SK-N-SH (cell line): ENCODE results near the gene MAD1L1. TPM values are rescaled to one million over a fixed set of nuclear protein-coding genes. Genes with fewer than 3 reads are reported as not detected.
A peak's percentile ranks its signal among the peaks of the same experiment; 100 is the strongest.

Experiments
- CTCF ChIA-PET: fragments of 300-600, 350-600 bp; formaldehyde crosslinking; extraction: SDS; loops from one replicate; lab custom pipeline; 2021; lab: Yijun Ruan, JAX
- POLR2A ChIA-PET: fragments of 350-600 bp; sonication (Branson Sonifier 250); formaldehyde crosslinking; extraction: SDS; loops from one replicate; lab custom pipeline; 2020; ENCODE audit warnings: antibody characterized with exemption, inconsistent platforms; lab: Yijun Ruan, JAX
- DNase-seq: peaks from one replicate; pipeline ENCODE4 v3.0.0; 2012
- H2AFZ ChIP-seq: fragments of 200-600 bp; sonication (generic); 2 replicates; pipeline ENCODE4 v1.8.1; 2016; ENCODE audit warnings: antibody characterized with exemption, mild to moderate bottlenecking, low read depth
- H3F3A ChIP-seq: fragments of 200-600 bp; sonication (generic); replicated peaks from 2 replicates; pipeline ENCODE3; 2016; ENCODE audit warnings: antibody characterized with exemption, mild to moderate bottlenecking; ENCODE audit not compliant: insufficient read depth
- H3K27ac ChIP-seq, 2 experiments: fragments of 200-500 bp in 1 of 2; fragments of 200-600 bp in 1 of 2; sonication (Bioruptor generic) in 1 of 2; sonication (generic), shearing (Covaris generic) in 1 of 2; 2 replicates each; pipeline versions ENCODE4 v1.5.1 to v1.6.1; 2014 to 2016; ENCODE audit warnings: low read depth in 2 of 2, inconsistent platforms in 1 of 2, low read length in 1 of 2, mild to moderate bottlenecking in 1 of 2, mixed read lengths in 1 of 2
- H3K27me3 ChIP-seq: fragments of 200-600 bp; sonication (generic), shearing (Covaris generic); 2 replicates; pipeline ENCODE4 v1.6.1; 2016; ENCODE audit warnings: mixed run types; ENCODE audit not compliant: insufficient read depth
- H3K36me3 ChIP-seq, 2 experiments: fragments of 200-500 bp in 1 of 2; fragments of 200-600 bp in 1 of 2; sonication (Bioruptor generic) in 1 of 2; sonication (generic) in 1 of 2; replicated peaks in 1 of 2; 2 replicates each; pipeline versions ENCODE3 to v1.5.1; 2014 to 2016; ENCODE audit warnings: low read length in 1 of 2, mild to moderate bottlenecking in 1 of 2; ENCODE audit not compliant: insufficient read depth in 2 of 2, control insufficient read depth in 1 of 2
- H3K4me1 ChIP-seq, 2 experiments: fragments of 200-500 bp in 1 of 2; fragments of 200-600 bp in 1 of 2; sonication (Bioruptor generic) in 1 of 2; sonication (generic), shearing (Covaris generic) in 1 of 2; 2 replicates each; pipeline versions ENCODE4 v1.5.1 to v1.6.1; 2014 to 2016; ENCODE audit warnings: low read depth in 1 of 2, low read length in 1 of 2, mixed run types in 1 of 2; ENCODE audit not compliant: insufficient read depth in 2 of 2, control insufficient read depth in 1 of 2
- H3K4me2 ChIP-seq: fragments of 200-600 bp; sonication (generic), shearing (Covaris generic); 2 replicates; pipeline ENCODE4 v1.6.1; 2017; ENCODE audit warnings: mixed run types
- H3K4me3 ChIP-seq, 2 experiments: fragments of 200-500 bp in 1 of 2; fragments of 200-600 bp in 1 of 2; sonication (Bioruptor generic) in 1 of 2; sonication (generic), shearing (Covaris generic) in 1 of 2; 2 replicates each; pipeline versions ENCODE4 v1.5.1 to v1.8.1; 2014 to 2016; ENCODE audit warnings: low read depth in 2 of 2, inconsistent platforms in 1 of 2, low read length in 1 of 2, mild to moderate bottlenecking in 1 of 2, mixed read lengths in 1 of 2, moderate library complexity in 1 of 2
- H3K79me2 ChIP-seq: fragments of 200-600 bp; sonication (generic); 2 replicates; pipeline ENCODE4 v1.8.1; 2017; ENCODE audit warnings: mild to moderate bottlenecking; ENCODE audit not compliant: insufficient read depth
- H3K9ac ChIP-seq: fragments of 200-600 bp; sonication (generic); 2 replicates; pipeline ENCODE4 v1.6.1; 2017; ENCODE audit warnings: mixed run types
- H3K9me2 ChIP-seq: fragments of 200-600 bp; sonication (generic); 2 replicates; pipeline ENCODE4 v1.6.1; 2017; ENCODE audit warnings: mixed run types
- H3K9me3 ChIP-seq: fragments of 200-600 bp; sonication (generic); 2 replicates; pipeline ENCODE4 v1.6.1; 2017; ENCODE audit warnings: mixed run types, mild to moderate bottlenecking, moderate library complexity
- H4K20me1 ChIP-seq: fragments of 200-600 bp; sonication (generic); 2 replicates; pipeline ENCODE4 v1.6.1; 2017; ENCODE audit warnings: mild to moderate bottlenecking, mixed run types; ENCODE audit not compliant: insufficient read depth
- EZH2phosphoT487 ChIP-seq: fragments of 200-600 bp; sonication (generic); IDR thresholded peaks from 2 replicates; pipeline ENCODE4 v1.6.1; 2017; ENCODE audit warnings: low read depth, mixed run types, mild to moderate bottlenecking, antibody characterized with exemption, moderate library complexity, borderline replicate concordance
- NFIC ChIP-seq: IDR thresholded peaks from 2 replicates; pipeline ENCODE4 v1.4.0; 2012; ENCODE audit warnings: borderline replicate concordance
- RAD21 ChIP-seq: IDR thresholded peaks from 2 replicates; pipeline ENCODE4 v1.6.1; 2012; ENCODE audit warnings: mild to moderate bottlenecking, low read length
- SMC3 ChIP-seq: IDR thresholded peaks from 2 replicates; pipeline ENCODE4 v1.6.1; 2012; ENCODE audit warnings: low read depth, low read length, improper control_type of control experiment
- WGBS: methylation state at CpG from one replicate; pipeline ENCODE4 v1.1.6; 2017; ENCODE audit warnings: low lambda C conversion rate; 5-methylcytosine and 5-hydroxymethylcytosine counted together
- polyA plus RNA-seq, 3 experiments: library from polyadenylated mRNA; depleted of rRNA; stranded (reverse); fragments of >200 nt; gene quantifications; 2 replicates each; pipeline ENCODE4 v1.2.3, GENCODE V29; 2012
- TF ChIP-seq, protein P1 (sequence below): IDR thresholded peaks from 2 replicates; pipeline ENCODE4; 2012
- TF ChIP-seq, protein P2 (sequence below): fragments of 150-350 bp; IDR thresholded peaks from 2 replicates; pipeline ENCODE4 v1.6.1; 2016; ENCODE audit warnings: mild to moderate bottlenecking, low read depth, low read length
- TF ChIP-seq, protein P3 (sequence below): IDR thresholded peaks from 2 replicates; pipeline ENCODE4 v1.4.0; 2012; ENCODE audit warnings: low read depth, borderline replicate concordance
- TF ChIP-seq, protein P4 (sequence below): IDR thresholded peaks from 2 replicates; pipeline ENCODE4 v1.6.1; 2012; ENCODE audit warnings: mild to moderate bottlenecking, low read depth, low read length, moderate library complexity

The MAD1L1 gene
- polyA plus RNA-seq, 1 of the 3 experiments (the other 2 are of a cell fraction) = 46.2 TPM

DNA sequence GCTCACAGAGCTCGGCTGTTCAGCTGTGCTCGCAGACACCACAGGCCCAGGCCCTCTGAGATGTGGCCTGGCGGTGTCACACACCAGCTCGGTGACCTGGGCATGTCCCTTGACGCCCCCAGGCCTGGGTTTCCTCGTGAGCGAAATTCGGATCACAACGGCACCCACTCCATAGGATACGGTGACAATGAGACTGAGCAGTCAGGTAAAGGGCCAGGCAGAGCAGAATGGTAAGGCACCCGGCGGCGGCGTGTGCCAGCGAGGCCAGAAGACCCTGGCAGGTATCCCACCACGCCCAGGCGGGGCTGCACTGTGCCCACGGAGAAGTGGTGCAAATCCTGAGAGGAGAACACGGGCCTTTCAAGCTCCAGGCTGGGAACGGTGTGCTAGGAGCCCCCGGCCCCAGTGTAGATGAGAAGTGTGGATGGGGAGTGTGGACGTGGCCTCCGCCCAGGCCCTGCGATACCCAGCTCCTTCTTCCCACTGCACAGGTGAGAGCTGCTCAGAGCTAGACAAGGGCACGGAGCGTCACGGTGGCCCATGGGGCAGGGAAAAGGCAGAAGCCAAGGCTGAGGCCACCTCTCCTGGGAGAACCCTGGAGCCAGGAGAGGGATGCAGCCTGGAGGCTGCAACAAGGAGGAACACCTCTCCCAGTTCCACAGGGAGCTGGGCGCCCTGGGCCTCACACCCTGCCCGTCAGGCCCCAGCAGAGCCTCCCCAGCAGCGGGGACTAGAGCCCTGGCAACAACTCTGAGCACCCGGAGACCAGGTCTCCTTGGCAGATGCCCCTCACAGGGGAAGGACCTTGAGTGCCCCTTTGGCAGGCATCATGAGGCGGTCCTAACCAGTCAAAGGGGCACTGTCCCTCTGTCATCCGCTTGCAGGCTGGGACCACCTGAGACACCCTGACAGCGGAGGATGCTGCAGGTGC, 219.1 kb downstream of the MAD1L1 start:
- Histone ChIP-seq H3K36me3 (no peaks in the 10 kb centered on the region), H3K79me2 (0 out of 2 replicates have a peak, but pooled peaks cover 4% of the 10 kb centered on the region), H3F3A (no peaks in the 10 kb centered on the region), H2AFZ (no peak overlapping the region)
- DNase-seq = peak; percentile 49
- no peak for TF ChIP-seq RAD21
- TF ChIP-seq EZH2phosphoT487 = no peak
- TF ChIP-seq SMC3 = no peak
- TF ChIP-seq, protein P1, sequence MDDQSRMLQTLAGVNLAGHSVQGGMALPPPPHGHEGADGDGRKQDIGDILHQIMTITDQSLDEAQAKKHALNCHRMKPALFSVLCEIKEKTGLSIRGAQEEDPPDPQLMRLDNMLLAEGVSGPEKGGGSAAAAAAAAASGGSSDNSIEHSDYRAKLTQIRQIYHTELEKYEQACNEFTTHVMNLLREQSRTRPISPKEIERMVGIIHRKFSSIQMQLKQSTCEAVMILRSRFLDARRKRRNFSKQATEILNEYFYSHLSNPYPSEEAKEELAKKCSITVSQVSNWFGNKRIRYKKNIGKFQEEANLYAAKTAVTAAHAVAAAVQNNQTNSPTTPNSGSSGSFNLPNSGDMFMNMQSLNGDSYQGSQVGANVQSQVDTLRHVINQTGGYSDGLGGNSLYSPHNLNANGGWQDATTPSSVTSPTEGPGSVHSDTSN = no peak
- TF ChIP-seq, protein P2, sequence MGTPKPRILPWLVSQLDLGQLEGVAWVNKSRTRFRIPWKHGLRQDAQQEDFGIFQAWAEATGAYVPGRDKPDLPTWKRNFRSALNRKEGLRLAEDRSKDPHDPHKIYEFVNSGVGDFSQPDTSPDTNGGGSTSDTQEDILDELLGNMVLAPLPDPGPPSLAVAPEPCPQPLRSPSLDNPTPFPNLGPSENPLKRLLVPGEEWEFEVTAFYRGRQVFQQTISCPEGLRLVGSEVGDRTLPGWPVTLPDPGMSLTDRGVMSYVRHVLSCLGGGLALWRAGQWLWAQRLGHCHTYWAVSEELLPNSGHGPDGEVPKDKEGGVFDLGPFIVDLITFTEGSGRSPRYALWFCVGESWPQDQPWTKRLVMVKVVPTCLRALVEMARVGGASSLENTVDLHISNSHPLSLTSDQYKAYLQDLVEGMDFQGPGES = no peak
- TF ChIP-seq, protein P3, sequence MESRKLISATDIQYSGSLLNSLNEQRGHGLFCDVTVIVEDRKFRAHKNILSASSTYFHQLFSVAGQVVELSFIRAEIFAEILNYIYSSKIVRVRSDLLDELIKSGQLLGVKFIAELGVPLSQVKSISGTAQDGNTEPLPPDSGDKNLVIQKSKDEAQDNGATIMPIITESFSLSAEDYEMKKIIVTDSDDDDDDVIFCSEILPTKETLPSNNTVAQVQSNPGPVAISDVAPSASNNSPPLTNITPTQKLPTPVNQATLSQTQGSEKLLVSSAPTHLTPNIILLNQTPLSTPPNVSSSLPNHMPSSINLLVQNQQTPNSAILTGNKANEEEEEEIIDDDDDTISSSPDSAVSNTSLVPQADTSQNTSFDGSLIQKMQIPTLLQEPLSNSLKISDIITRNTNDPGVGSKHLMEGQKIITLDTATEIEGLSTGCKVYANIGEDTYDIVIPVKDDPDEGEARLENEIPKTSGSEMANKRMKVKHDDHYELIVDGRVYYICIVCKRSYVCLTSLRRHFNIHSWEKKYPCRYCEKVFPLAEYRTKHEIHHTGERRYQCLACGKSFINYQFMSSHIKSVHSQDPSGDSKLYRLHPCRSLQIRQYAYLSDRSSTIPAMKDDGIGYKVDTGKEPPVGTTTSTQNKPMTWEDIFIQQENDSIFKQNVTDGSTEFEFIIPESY = no peak
- no peak for TF ChIP-seq NFIC
- TF ChIP-seq, protein P4, sequence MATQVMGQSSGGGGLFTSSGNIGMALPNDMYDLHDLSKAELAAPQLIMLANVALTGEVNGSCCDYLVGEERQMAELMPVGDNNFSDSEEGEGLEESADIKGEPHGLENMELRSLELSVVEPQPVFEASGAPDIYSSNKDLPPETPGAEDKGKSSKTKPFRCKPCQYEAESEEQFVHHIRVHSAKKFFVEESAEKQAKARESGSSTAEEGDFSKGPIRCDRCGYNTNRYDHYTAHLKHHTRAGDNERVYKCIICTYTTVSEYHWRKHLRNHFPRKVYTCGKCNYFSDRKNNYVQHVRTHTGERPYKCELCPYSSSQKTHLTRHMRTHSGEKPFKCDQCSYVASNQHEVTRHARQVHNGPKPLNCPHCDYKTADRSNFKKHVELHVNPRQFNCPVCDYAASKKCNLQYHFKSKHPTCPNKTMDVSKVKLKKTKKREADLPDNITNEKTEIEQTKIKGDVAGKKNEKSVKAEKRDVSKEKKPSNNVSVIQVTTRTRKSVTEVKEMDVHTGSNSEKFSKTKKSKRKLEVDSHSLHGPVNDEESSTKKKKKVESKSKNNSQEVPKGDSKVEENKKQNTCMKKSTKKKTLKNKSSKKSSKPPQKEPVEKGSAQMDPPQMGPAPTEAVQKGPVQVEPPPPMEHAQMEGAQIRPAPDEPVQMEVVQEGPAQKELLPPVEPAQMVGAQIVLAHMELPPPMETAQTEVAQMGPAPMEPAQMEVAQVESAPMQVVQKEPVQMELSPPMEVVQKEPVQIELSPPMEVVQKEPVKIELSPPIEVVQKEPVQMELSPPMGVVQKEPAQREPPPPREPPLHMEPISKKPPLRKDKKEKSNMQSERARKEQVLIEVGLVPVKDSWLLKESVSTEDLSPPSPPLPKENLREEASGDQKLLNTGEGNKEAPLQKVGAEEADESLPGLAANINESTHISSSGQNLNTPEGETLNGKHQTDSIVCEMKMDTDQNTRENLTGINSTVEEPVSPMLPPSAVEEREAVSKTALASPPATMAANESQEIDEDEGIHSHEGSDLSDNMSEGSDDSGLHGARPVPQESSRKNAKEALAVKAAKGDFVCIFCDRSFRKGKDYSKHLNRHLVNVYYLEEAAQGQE = no peak
- TF ChIP-seq, all 33 proteins: peak for 0
- Histone ChIP-seq H3K4me1 (peaks cover 5 to 80% of the 10 kb centered on the region in 2 experiments; a peak in 3 of 4 replicates), H3K4me3 (no peak overlapping the region), H3K9ac (no peak overlapping the region), H3K9me3 (no peaks in the 10 kb centered on the region), H3K9me2 (no peaks in the 10 kb centered on the region), H3K27ac (peak overlapping the region in 1 of 2 experiments; percentile 95; a peak in 2 of 4 replicates), H4K20me1 (no peaks in the 10 kb centered on the region), H3K27me3 (no peaks in the 10 kb centered on the region), H3K4me2 (no peak overlapping the region)
- ChIA-PET CTCF (interaction anchor here (0.6 to 2.5 kb wide), 9 partner anchors 16 to 201 kb away, joined by 3 to 8 read pairs (median 4); no protein-coding TSS in a partner anchor), POLR2A (interaction anchor here (1.2 kb wide), 1 partner anchor 69 kb away, joined by 4 read pairs; no protein-coding TSS in a partner anchor)
- WGBS = 90% methylated on average over 26 of the region's 34 CpGs
